IPS-NIHi11 (cell line): Measurements from ENCODE around the gene SIK3.
A peak's percentile ranks its signal among the peaks of the same experiment; 100 is the strongest.
"Not testable (repeated sequence)": the region's sequence is repeated elsewhere in the genome, so short reads cannot be mapped to it uniquely, and the experiment has no call there.

ENCODE experiments used
- DNase-seq: peaks from one replicate; pipeline ENCODE4 v3.0.0; 2012; ENCODE audit warnings: mixed read lengths, low spot score

SIK3 gene

GRCh38 chr11:116823031-116823843 is 275.0 kb downstream of the SIK3 start, which contains the start of gene APOA4:
TSS of gene APOA4 (minus strand) at chr11:116823304. CDS start at chr11:116823191, 113 bp downstream.
- DNase-seq = no peak

DNA sequence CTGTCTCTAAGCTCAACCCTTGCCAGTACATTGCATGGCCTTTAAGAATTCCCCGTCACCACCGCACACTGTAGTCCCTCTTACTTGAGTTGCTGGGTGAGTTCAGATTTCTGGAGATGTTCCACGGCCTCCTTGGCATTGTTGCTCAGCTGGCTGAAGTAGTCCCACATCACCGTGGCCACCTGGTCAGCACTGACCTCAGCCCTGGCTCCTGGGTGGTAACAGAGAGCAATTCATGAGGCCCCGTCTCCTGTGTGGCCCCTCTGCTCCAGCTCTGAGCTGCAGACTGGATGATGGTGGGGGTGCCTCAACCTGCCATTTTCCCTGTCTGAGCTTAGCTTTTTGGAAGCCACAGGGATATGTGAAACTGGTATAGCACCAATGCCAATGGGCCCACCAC is 275.7 kb downstream of the SIK3 start:
- DNase-seq = no peak

GRCh38 chr11:116821050-116821918 is 276.9 kb downstream of the SIK3 start:
- peak; percentile 2 for DNase-seq

DNA sequence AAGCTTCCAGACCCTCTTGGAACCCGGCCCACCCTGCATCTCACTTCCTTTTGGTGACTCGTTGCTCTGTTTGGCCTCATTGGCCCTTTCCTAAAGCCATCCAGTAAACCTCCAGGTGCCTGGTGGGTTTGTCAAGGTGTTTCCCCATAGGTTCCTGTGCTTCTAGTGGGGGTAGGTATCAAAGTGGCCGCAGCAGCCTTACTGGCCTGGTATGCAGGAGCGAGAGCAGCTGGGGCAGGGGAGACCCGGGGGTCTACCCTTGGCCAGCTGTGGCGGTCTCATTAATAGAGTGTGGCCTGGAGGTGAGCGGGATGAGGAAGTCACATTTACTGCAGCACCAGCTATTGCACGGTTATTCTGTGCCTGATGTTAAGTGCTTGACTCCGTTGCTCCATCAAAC is 279.2 kb downstream of the SIK3 start:
- DNase-seq = no peak

DNA sequence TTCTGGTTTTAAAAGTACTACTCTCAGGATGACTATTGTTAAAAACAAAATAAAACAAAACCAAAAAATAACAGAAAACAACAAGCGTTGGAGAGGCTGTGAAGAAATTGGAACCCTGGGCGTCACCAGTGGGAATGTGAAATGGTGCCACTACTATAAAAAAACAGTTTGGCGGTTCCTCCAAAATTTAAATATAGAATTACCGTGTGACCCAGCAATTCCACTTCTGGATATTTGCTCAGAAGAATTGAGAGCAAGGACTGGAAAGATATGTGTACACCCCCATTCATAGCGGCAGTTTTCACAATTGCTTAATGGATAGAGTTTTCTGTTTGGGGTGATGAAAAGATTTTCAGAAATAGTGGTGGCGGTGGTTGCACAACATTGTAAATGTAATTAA is 283.7 kb downstream of the SIK3 start:
- DNase-seq = no peak

DNA sequence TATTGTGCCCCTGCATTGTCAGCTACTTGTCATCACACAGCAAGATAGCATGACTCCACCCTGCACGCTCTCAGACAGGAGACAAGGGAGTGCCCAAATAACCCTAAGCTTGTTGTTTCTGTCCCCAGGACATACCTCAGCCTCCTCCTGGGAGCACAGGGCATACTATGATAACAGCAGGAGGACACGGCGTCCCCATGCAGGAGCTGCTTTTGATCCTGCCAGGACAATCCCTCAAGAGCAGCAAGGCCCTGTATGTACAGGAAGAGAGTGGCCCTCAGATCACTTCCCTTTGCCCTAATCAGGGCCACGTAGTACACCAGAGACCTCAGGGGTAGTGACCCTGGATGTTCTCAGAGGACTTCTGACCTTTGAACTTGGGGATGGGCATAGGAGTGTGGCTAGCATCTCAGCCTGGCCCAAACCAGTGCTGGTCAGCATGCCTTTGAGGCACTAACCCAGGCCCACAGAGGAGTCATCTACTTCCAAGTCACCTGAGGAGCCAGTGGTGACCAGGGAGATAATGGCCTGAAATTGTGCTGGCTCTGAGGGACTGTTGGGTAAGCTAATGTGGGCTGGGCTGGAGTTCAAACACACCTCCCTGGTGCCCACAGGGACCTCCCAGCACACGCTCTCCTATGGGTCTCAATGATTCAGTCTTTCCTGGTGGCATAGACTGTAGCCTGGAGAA is 284.3 kb downstream of the SIK3 start:
- DNase-seq = no peak

- no peak for DNase-seq
These were observed 285.1 kb downstream of the SIK3 start for GRCh38 chr11:116813170-116813569.

DNA sequence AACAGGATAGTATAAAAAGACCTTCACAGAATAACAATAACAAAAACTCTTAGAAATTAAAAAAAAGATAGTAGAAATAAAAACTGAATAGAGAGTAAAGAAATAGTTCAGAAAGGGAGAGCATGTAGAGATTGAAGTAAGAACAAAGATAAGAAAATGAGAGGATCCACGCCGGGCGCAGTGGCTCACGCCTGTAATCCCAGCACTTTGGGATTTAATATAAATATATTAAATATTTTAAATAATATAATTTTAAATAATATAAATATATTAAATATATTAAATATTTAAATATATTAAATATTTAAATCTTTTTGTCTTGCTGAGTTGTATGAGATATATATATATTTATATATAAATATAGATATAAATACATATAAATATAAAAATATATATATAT is 286.1 kb downstream of the SIK3 start:
- no peak for DNase-seq

DNA sequence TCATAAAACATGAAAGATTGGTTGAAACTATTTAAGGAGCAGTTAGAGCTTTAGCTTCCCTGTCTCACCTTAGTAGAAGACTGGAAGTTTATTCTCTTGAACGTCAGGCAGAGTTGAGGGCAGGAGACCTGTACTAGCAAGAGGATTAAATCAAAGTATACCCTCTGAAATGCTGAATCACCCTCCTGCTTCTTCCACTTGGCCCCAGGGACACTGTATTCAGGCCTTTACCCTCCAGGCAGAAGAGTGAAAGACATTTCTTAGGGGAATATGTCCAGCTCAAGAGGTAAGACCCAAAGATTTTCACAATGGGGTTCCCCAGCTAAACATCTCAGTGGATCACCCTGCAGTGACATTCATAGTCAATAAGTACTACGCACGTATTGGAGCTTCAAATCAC is 287.0 kb downstream of the SIK3 start:
- no peak for DNase-seq

- no peak for DNase-seq
These were observed 289.7 kb downstream of the SIK3 start for GRCh38 chr11:116808262-116809175.

DNA sequence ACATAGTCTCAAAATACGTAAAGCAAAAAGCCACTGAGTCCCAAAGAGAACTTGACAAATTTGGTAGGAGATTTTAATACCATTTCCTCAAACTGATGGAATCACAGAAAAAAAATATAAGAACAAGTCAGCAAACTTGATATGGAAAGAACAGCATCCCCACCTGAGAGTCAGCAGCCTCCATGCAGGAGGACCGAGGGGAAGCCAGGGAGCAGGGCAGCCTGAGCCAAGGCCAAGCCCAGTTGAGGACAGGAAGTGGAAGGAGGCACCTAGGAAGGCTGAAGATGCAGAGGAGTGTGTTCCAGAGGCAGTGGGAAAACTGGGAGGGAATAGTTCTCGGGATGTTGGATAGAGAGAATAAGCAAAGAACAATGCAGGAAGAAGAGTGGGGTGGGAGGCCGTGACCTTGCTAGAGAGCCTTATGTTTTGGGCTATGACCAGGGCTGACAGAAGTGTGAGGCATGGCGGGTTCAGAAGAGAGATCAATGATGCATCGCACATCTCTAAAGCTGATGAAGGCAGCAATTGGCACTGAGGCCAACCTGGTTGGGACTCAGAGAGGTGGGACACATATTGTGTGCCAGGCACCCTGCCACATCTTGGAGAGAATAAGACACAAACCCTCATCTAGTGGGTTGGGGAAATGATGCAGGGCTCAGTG is 290.5 kb downstream of the SIK3 start:
- no peak for DNase-seq

DNA sequence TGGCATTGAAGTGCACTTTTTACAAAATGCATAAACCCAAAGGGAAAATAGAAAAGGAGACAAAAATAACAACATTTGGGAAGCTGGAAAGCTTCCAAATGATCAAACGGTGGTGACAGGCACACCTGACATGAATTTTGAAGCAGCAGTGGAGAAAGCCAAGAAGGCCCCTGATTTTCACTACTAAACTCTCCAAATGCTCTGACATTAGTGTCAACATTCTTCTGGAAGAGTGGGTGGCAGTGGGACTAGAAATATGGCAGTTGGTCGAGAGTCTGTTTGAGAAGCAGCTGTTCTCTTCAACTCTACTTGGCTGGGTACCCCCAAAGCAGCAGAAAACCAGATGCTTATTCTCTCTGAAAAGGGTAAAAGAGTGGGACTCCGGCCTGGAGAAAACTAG is 294.2 kb downstream of the SIK3 start:
- DNase-seq = no peak

GRCh38 chr11:116801662-116802061 is 296.6 kb downstream of the SIK3 start:
- DNase-seq = not testable (repeated sequence)

GRCh38 chr11:116800610-116801009 is 297.6 kb downstream of the SIK3 start:
- no peak for DNase-seq

DNA sequence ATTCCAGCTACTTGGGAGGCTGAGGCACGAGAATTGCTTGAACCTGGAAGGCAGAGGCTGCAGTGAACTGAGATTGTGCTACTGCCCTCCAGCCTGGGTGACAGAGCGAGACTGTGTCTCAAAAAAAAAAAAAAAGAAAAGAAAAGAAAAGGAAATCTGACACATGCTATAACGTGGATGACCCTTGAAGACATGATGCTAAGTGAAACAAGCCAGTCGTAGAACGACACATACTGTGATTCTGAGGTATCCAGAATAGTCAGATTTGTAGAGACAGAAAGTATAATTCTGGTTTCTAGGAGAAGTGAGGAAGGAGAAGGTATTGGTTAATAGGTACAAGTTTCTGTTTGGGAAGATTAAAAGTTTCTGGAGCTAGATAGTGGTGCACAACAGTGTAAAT is 299.9 kb downstream of the SIK3 start:
- no peak for DNase-seq

GRCh38 chr11:116797816-116798215 is 300.4 kb downstream of the SIK3 start:
- DNase-seq = no peak

GRCh38 chr11:116796548-116796947 is 301.7 kb downstream of the SIK3 start:
- no peak for DNase-seq

DNA sequence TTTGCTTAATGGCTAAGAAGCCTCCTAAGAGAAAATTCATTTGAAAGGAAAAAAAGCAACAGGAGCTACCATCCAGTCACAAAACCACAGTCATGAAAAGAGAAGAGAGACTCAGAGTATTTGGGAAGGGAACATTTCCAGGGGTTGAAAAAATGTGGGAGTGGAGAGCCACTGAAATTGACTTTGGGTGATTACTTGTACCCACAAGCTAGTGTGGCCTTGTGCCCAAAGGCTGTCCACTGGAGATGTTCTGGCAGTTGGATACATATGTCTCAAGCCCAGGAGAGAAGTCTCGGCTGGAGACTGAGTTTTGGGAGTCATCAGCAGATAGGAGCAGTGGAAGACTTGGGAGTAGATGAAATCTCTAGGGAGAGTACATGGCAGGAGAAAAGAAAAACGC is 303.4 kb downstream of the SIK3 start:
- DNase-seq = no peak

GRCh38 chr11:116793772-116794097 is 304.5 kb downstream of the SIK3 start:
- no peak for DNase-seq
